IMR-90 (cell line): ENCODE data around the gene NCR1.
"Not testable (repeated sequence)": the region's sequence is repeated elsewhere in the genome, so short reads cannot be mapped to it uniquely, and the experiment has no call there.

Experiments
- CEBPB ChIP-seq: IDR thresholded peaks from 2 replicates; pipeline ENCODE4 v1.6.1; 2012; ENCODE audit warnings: low read depth, low read length, improper control_type of control experiment
- CHD1 ChIP-seq: IDR thresholded peaks from 2 replicates; pipeline ENCODE4 v1.6.1; 2012; ENCODE audit warnings: low read depth, low read length, improper control_type of control experiment
- CTCF ChIP-seq: conservative IDR thresholded peaks from 2 replicates; pipeline ENCODE4 v1.5.1; 2012; ENCODE audit warnings: mild to moderate bottlenecking, low read depth, low read length, improper control_type of control experiment
- ELK1 ChIP-seq: fragments of 150-350 bp; IDR thresholded peaks from 2 replicates; pipeline ENCODE4 v1.6.1; 2016; ENCODE audit warnings: low read depth, mild to moderate bottlenecking, low read length, moderate library complexity, borderline replicate concordance
- MAFK ChIP-seq: IDR thresholded peaks from 2 replicates; pipeline ENCODE4 v1.6.1; 2012; ENCODE audit warnings: low read depth, low read length, improper control_type of control experiment
- MAZ ChIP-seq: IDR thresholded peaks from 2 replicates; pipeline ENCODE4 v1.6.1; 2012; ENCODE audit warnings: low read depth, mild to moderate bottlenecking, low read length, improper control_type of control experiment, moderate library complexity, borderline replicate concordance
- MXI1 ChIP-seq: IDR thresholded peaks from 2 replicates; pipeline ENCODE4 v1.6.1; 2012; ENCODE audit warnings: low read depth, mild to moderate bottlenecking, low read length, moderate library complexity, borderline replicate concordance
- NFE2L2 ChIP-seq: fragments of 150-350 bp; IDR thresholded peaks from 2 replicates; pipeline ENCODE4 v1.6.1; 2016; ENCODE audit warnings: low read depth, mild to moderate bottlenecking, low read length
- POLR2A ChIP-seq: IDR thresholded peaks from 2 replicates; pipeline ENCODE4 v1.6.1; 2012; ENCODE audit warnings: mild to moderate bottlenecking, low read depth, low read length
- RAD21 ChIP-seq: IDR thresholded peaks from 2 replicates; pipeline ENCODE4 v1.6.1; 2012; ENCODE audit warnings: low read length, improper control_type of control experiment
- RCOR1 ChIP-seq: IDR thresholded peaks from 2 replicates; pipeline ENCODE4 v1.6.1; 2012; ENCODE audit warnings: mild to moderate bottlenecking, low read length, improper control_type of control experiment; ENCODE audit not compliant: insufficient replicate concordance
- RFX5 ChIP-seq: IDR thresholded peaks from 2 replicates; pipeline ENCODE4 v1.8.0; 2012; ENCODE audit warnings: low read depth, mild to moderate bottlenecking, low read length, moderate library complexity
- SMC3 ChIP-seq: fragments of 150-350 bp; IDR thresholded peaks from 2 replicates; pipeline ENCODE4 v1.6.1; 2016; ENCODE audit warnings: low read depth, mild to moderate bottlenecking, antibody characterized with exemption, low read length, moderate library complexity
- USF2 ChIP-seq: fragments of 150-350 bp; IDR thresholded peaks from 2 replicates; pipeline ENCODE4 v1.6.1; 2017; ENCODE audit warnings: mild to moderate bottlenecking, antibody characterized with exemption, low read length, low read depth

GRCh38 chr19:54953345-54953713 is 47.4 kb downstream of the NCR1 start:
- TF ChIP-seq USF2, POLR2A, CTCF, CEBPB, MAZ, NFE2L2, ELK1, RFX5, MAFK, RAD21, RCOR1, CHD1, MXI1, SMC3: not testable (repeated sequence)
